GM12878 (cell line): Measurements from ENCODE around the gene PSMD1.

Source experiments
- BCL11A ChIP-seq: IDR thresholded peaks from 2 replicates; pipeline ENCODE4 v1.6.1; 2011; ENCODE audit warnings: low read depth, low read length
- BRCA1 ChIP-seq: IDR thresholded peaks from 2 replicates; pipeline ENCODE4 v1.6.1; 2011; ENCODE audit warnings: low read depth, low read length, improper control_type of control experiment
- CHD1 ChIP-seq: IDR thresholded peaks from 2 replicates; pipeline ENCODE4 v1.6.1; 2012; ENCODE audit warnings: low read depth, low read length, improper control_type of control experiment
- CHD2 ChIP-seq: IDR thresholded peaks from 2 replicates; pipeline ENCODE4 v1.6.1; 2011; ENCODE audit warnings: low read depth, low read length, improper control_type of control experiment, borderline replicate concordance
- EZH2 ChIP-seq: IDR thresholded peaks from 2 replicates; pipeline ENCODE4 v1.6.1; 2012; ENCODE audit warnings: low read depth, mild to moderate bottlenecking, control low read depth, inconsistent platforms, low read length, borderline replicate concordance; ENCODE audit not compliant: control insufficient read depth
- JUNB ChIP-seq: IDR thresholded peaks from 2 replicates; pipeline ENCODE4 v1.6.1; 2016; ENCODE audit warnings: antibody characterized with exemption, mild to moderate bottlenecking
- KDM1A ChIP-seq: fragments of 200-600 bp; sonication (generic); IDR thresholded peaks from 2 replicates; pipeline ENCODE4 v1.6.1; 2016; ENCODE audit warnings: borderline replicate concordance
- NFIC ChIP-seq: IDR thresholded peaks from 2 replicates; pipeline ENCODE4 v1.6.1; 2012; ENCODE audit warnings: low read depth, mild to moderate bottlenecking, inconsistent platforms, low read length, moderate library complexity
- POLR2A ChIP-seq: IDR thresholded peaks from 2 replicates; pipeline ENCODE4 v1.6.1; 2011; ENCODE audit warnings: low read depth, mild to moderate bottlenecking, low read length
- SMC3 ChIP-seq: IDR thresholded peaks from 2 replicates; pipeline ENCODE4 v1.6.1; 2011; ENCODE audit warnings: low read length, improper control_type of control experiment, borderline replicate concordance
- ZNF622 ChIP-seq: fragments of 450-650 bp; IDR thresholded peaks from 2 replicates; pipeline ENCODE4 v1.6.1; 2017; ENCODE audit warnings: mild to moderate bottlenecking, inconsistent platforms
- ZZZ3 ChIP-seq: IDR thresholded peaks from 2 replicates; pipeline ENCODE4 v1.6.1; 2011; ENCODE audit warnings: low read depth; ENCODE audit not compliant: control insufficient read depth, insufficient read length
- TF ChIP-seq, protein P1 (sequence below), 3 experiments: IDR thresholded peaks in 2 of 3; conservative IDR thresholded peaks in 1 of 3; 2 replicates each; pipeline ENCODE4 v1.5.1; 2011; ENCODE audit warnings: low read depth in 3 of 3, low read length in 3 of 3, mild to moderate bottlenecking in 3 of 3, control low read depth in 2 of 3, moderate library complexity in 2 of 3, inconsistent platforms in 1 of 3, mixed read lengths in 1 of 3; ENCODE audit not compliant: control insufficient read depth in 2 of 3, insufficient read depth in 1 of 3; ENCODE audit errors: extremely low read depth in 1 of 3
- TF ChIP-seq, protein P2 (sequence below): fragments of 450-650 bp; IDR thresholded peaks from 2 replicates; pipeline ENCODE4 v1.6.1; 2016; ENCODE audit warnings: mild to moderate bottlenecking

DNA sequence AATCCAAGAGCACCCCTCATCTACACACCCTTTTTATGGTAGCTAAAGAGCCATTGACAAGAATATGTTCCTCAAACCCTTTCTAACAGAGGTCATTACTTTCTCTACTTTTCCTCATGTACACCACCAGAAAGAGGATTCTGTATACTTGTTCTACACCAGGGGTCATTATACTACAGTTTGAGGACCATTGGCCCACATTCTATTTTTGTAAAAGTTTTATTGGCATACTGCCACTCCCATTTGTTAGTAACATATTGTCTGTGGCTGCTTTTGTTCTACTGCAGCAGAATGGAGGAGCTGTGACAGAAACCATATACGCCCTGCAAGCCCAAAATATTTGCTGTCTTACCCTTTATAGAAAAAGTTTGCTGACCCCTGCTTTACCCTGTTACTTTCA lies 53.9 kb downstream of the PSMD1 start:
- TF ChIP-seq BCL11A: no peak
- TF ChIP-seq CHD2: no peak
- no peak for TF ChIP-seq POLR2A
- TF ChIP-seq, protein P1, sequence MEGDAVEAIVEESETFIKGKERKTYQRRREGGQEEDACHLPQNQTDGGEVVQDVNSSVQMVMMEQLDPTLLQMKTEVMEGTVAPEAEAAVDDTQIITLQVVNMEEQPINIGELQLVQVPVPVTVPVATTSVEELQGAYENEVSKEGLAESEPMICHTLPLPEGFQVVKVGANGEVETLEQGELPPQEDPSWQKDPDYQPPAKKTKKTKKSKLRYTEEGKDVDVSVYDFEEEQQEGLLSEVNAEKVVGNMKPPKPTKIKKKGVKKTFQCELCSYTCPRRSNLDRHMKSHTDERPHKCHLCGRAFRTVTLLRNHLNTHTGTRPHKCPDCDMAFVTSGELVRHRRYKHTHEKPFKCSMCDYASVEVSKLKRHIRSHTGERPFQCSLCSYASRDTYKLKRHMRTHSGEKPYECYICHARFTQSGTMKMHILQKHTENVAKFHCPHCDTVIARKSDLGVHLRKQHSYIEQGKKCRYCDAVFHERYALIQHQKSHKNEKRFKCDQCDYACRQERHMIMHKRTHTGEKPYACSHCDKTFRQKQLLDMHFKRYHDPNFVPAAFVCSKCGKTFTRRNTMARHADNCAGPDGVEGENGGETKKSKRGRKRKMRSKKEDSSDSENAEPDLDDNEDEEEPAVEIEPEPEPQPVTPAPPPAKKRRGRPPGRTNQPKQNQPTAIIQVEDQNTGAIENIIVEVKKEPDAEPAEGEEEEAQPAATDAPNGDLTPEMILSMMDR (IDR thresholded peaks at IDR 0.05 in 2 of 3, conservative IDR thresholded peaks at IDR 0.05 in 1 of 3; ENCODE audit: control insufficient read depth in 2 of 3, extremely low read depth in 1 of 3, insufficient read depth in 1 of 3, low read depth in 3 of 3, low read length in 3 of 3): peak in 1 of 3 experiments; percentile 35; a peak in 2 of 6 replicates
- TF ChIP-seq, protein P2, sequence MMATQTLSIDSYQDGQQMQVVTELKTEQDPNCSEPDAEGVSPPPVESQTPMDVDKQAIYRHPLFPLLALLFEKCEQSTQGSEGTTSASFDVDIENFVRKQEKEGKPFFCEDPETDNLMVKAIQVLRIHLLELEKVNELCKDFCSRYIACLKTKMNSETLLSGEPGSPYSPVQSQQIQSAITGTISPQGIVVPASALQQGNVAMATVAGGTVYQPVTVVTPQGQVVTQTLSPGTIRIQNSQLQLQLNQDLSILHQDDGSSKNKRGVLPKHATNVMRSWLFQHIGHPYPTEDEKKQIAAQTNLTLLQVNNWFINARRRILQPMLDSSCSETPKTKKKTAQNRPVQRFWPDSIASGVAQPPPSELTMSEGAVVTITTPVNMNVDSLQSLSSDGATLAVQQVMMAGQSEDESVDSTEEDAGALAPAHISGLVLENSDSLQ: no peak
- TF ChIP-seq JUNB: no peak
- no peak for TF ChIP-seq EZH2
- no peak for TF ChIP-seq KDM1A
- TF ChIP-seq SMC3: no peak
- no peak for TF ChIP-seq CHD1
- no peak for TF ChIP-seq ZZZ3
- TF ChIP-seq NFIC: no peak
- no peak for TF ChIP-seq BRCA1
- TF ChIP-seq ZNF622: no peak
